Neural cell (in vitro differentiated cells): ENCODE measurements around the gene HBM. TPM values are rescaled to one million over a fixed set of nuclear protein-coding genes. Genes with fewer than 3 reads are reported as not detected.
"Not testable (repeated sequence)": the region's sequence is repeated elsewhere in the genome, so short reads cannot be mapped to it uniquely, and the experiment has no call there.

ENCODE experiments used
- H2AFZ ChIP-seq: fragments of 200-600, 300-800 bp; sonication (generic), shearing (Covaris generic); 2 replicates; pipeline ENCODE4 v1.6.0; 2014; ENCODE audit warnings: low read depth, mild to moderate bottlenecking, antibody characterized with exemption, low read length, moderate library complexity
- H3F3A ChIP-seq: fragments of 200-600 bp; shearing (Covaris generic); 2 replicates; pipeline ENCODE4 v1.6.1; 2016; ENCODE audit warnings: mild to moderate bottlenecking, moderate library complexity, mixed read lengths, antibody characterized with exemption, low read length; ENCODE audit not compliant: insufficient read depth, poor library complexity, severe bottlenecking
- H3K27ac ChIP-seq: fragments of 200-600, 300-800 bp; sonication (generic), shearing (Covaris generic); 2 replicates; pipeline ENCODE4 v1.5.1; 2014; ENCODE audit warnings: mild to moderate bottlenecking, low read length, moderate library complexity
- H3K27me3 ChIP-seq: fragments of 300-800, 200-600 bp; sonication (generic), shearing (Covaris generic); 2 replicates; pipeline ENCODE4 v1.6.0; 2014; ENCODE audit warnings: mild to moderate bottlenecking, low read depth, low read length, moderate library complexity; ENCODE audit not compliant: insufficient read depth
- H3K36me3 ChIP-seq: fragments of 300-800, 200-600 bp; sonication (generic), shearing (Covaris generic); 2 replicates; pipeline ENCODE4 v1.5.1; 2014; ENCODE audit warnings: mild to moderate bottlenecking, antibody characterized with exemption, low read length, moderate library complexity; ENCODE audit not compliant: insufficient read depth
- H3K4me2 ChIP-seq: fragments of 300-800, 200-600 bp; sonication (generic), shearing (Covaris generic); 2 replicates; pipeline ENCODE4 v1.6.0; 2014; ENCODE audit warnings: mild to moderate bottlenecking, low read length
- H3K4me3 ChIP-seq: fragments of 300-800, 200-600 bp; sonication (generic), shearing (Covaris generic); 2 replicates; pipeline ENCODE4 v1.5.1; 2014; ENCODE audit warnings: mild to moderate bottlenecking, low read length, moderate library complexity
- H3K79me2 ChIP-seq: fragments of 200-600 bp; shearing (Covaris generic); replicated peaks from 2 replicates; pipeline ENCODE4 v1.6.0; 2014; ENCODE audit warnings: mild to moderate bottlenecking, low read length, moderate library complexity; ENCODE audit not compliant: insufficient read depth
- H3K9ac ChIP-seq: fragments of 300-800, 200-600 bp; sonication (generic), shearing (Covaris generic); 2 replicates; pipeline ENCODE4 v1.6.1; 2016; ENCODE audit warnings: mild to moderate bottlenecking, low read length, mixed read lengths
- H3K9me2 ChIP-seq: fragments of 200-600 bp; shearing (Covaris generic); 2 replicates; pipeline ENCODE4 v1.6.1; 2016; ENCODE audit warnings: mild to moderate bottlenecking, low read length, mixed read lengths; ENCODE audit not compliant: insufficient read depth
- H3K9me3 ChIP-seq: fragments of 200-600, 300-800 bp; sonication (generic), shearing (Covaris generic); 2 replicates; pipeline ENCODE4 v1.6.1; 2016; ENCODE audit warnings: mild to moderate bottlenecking, mixed run types, low read length, moderate library complexity, mixed read lengths
- H4K20me1 ChIP-seq: fragments of 200-600 bp; shearing (Covaris generic); 2 replicates; pipeline ENCODE4 v1.6.1; 2016; ENCODE audit warnings: mild to moderate bottlenecking, mixed run types; ENCODE audit not compliant: insufficient read depth
- EP300 ChIP-seq: fragments of 450-650 bp; conservative IDR thresholded peaks from 2 replicates; pipeline ENCODE4 v1.6.1; 2014; ENCODE audit warnings: antibody characterized with exemption, mild to moderate bottlenecking, moderate library complexity; ENCODE audit not compliant: poor library complexity, severe bottlenecking
- EZH2 ChIP-seq: fragments of 200-600, 300-800 bp; shearing (Covaris generic), sonication (generic); IDR thresholded peaks from 2 replicates; pipeline ENCODE4 v1.6.1; 2014; ENCODE audit warnings: antibody characterized with exemption, low read length, borderline replicate concordance, mild to moderate bottlenecking; ENCODE audit not compliant: insufficient read depth, poor library complexity, severe bottlenecking
- MXI1 ChIP-seq: fragments of 450-650 bp; conservative IDR thresholded peaks from 2 replicates; pipeline ENCODE4 v1.6.1; 2014; ENCODE audit warnings: antibody characterized with exemption, mild to moderate bottlenecking; ENCODE audit not compliant: poor library complexity, severe bottlenecking
- POLR2AphosphoS5 ChIP-seq: IDR thresholded peaks from 2 replicates; pipeline ENCODE4 v1.6.1; 2012
- RAD21 ChIP-seq: fragments of 450-650 bp; conservative IDR thresholded peaks from 2 replicates; pipeline ENCODE4 v1.6.1; 2014; ENCODE audit warnings: antibody characterized with exemption, mild to moderate bottlenecking, moderate library complexity
- REST ChIP-seq: IDR thresholded peaks from 2 replicates; pipeline ENCODE4 v1.6.1; 2012; ENCODE audit warnings: borderline replicate concordance
- SMC3 ChIP-seq: fragments of 450-650 bp; conservative IDR thresholded peaks from 2 replicates; pipeline ENCODE4 v1.6.1; 2014; ENCODE audit warnings: antibody characterized with exemption, mild to moderate bottlenecking, moderate library complexity; ENCODE audit not compliant: poor library complexity
- TAF1 ChIP-seq: IDR thresholded peaks from 2 replicates; pipeline ENCODE4 v1.6.1; 2012; ENCODE audit warnings: low read depth
- polyA plus RNA-seq: library from polyadenylated mRNA; depleted of rRNA; stranded (reverse); fragments of >200 nt; gene quantifications from 2 replicates; pipeline ENCODE4 v1.2.3, GENCODE V29; 2014
- TF ChIP-seq, protein P1 (sequence below): fragments of 450-650 bp; IDR thresholded peaks from 2 replicates; pipeline ENCODE4 v1.5.1; 2014; ENCODE audit warnings: antibody characterized with exemption, mild to moderate bottlenecking, moderate library complexity; ENCODE audit not compliant: poor library complexity, severe bottlenecking

HBM gene
- polyA plus RNA-seq, 1 donor from 2014 or later, result not detected

DNA sequence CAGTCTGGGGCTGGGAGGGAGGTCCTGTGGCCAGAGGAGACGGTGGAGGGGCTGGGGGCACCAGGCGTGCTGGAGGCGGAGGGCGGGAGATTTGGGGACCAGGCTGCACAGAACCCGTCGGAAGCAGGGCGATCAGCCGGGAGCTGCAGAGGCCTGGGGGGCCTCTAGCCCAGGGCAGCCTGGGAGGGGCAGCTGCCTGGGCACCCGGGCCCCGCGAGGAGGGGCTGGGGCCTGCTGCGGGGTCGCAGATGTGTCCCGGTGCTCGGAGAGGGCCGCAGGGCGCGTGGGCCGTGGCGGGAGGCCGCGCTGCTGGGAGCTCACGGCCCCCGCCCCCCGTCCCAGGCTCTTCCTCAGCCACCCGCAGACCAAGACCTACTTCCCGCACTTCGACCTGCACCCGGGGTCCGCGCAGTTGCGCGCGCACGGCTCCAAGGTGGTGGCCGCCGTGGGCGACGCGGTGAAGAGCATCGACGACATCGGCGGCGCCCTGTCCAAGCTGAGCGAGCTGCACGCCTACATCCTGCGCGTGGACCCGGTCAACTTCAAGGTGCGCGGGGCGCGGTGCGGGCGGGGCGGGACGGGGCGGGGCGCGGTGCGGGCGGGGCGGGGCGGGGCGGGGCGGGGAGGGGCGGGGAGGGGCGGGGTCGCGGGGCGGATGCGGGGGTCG lies 12.1 kb upstream of the HBM start:
- not testable (repeated sequence) for H3K27ac ChIP-seq, H3K4me3 ChIP-seq, H3F3A ChIP-seq, H3K9ac ChIP-seq, H2AFZ ChIP-seq, H3K9me2 ChIP-seq, H3K4me2 ChIP-seq, H3K36me3 ChIP-seq, H4K20me1 ChIP-seq, H3K9me3 ChIP-seq, H3K79me2 ChIP-seq
- H3K27me3 ChIP-seq, result peaks cover 42% of the 10 kb centered on the region

- H3K9ac ChIP-seq, result peak overlapping the region; percentile 42
- H4K20me1 ChIP-seq, result no peaks in the 10 kb centered on the region
- H3K27me3 ChIP-seq, result peaks cover 47% of the 10 kb centered on the region
- H3K36me3 ChIP-seq, result no peaks in the 10 kb centered on the region
- H3F3A ChIP-seq, result no peaks in the 10 kb centered on the region
- peak overlapping the region; percentile 51 for H3K4me2 ChIP-seq
- H3K9me3 ChIP-seq, result no peaks in the 10 kb centered on the region
- no peak overlapping the region for H3K27ac ChIP-seq
- no peaks in the 10 kb centered on the region for H3K9me2 ChIP-seq
- peak overlapping the region; percentile 63 for H3K4me3 ChIP-seq
- TF ChIP-seq MXI1 (no peak), TAF1 (no peak), SMC3 (no peak), POLR2AphosphoS5 (no peak), EZH2 (no peak), REST (no peak), RAD21 (no peak), EP300 (no peak)
- TF ChIP-seq, protein P1, sequence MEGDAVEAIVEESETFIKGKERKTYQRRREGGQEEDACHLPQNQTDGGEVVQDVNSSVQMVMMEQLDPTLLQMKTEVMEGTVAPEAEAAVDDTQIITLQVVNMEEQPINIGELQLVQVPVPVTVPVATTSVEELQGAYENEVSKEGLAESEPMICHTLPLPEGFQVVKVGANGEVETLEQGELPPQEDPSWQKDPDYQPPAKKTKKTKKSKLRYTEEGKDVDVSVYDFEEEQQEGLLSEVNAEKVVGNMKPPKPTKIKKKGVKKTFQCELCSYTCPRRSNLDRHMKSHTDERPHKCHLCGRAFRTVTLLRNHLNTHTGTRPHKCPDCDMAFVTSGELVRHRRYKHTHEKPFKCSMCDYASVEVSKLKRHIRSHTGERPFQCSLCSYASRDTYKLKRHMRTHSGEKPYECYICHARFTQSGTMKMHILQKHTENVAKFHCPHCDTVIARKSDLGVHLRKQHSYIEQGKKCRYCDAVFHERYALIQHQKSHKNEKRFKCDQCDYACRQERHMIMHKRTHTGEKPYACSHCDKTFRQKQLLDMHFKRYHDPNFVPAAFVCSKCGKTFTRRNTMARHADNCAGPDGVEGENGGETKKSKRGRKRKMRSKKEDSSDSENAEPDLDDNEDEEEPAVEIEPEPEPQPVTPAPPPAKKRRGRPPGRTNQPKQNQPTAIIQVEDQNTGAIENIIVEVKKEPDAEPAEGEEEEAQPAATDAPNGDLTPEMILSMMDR, result no peak
- peak overlapping the region; percentile 9 for H2AFZ ChIP-seq
- H3K79me2 ChIP-seq, result no peaks in the 10 kb centered on the region
These were observed 11.4 kb upstream of the HBM start for GRCh38 chr16:154217-155030.
